Activated naive CD4-positive, alpha-beta T cell treated with anti-CD3 and anti-CD28 coated beads, Interleukin-2, amount 50 U/mL, for 24 hours (primary cell): ENCODE data around the gene TAF10.

Experiments used
- H3K27ac Mint-ChIP-seq: one replicate; pipeline ENCODE4 v1.8.0; 2021; ENCODE audit warnings: mild to moderate bottlenecking, mixed read lengths
- H3K27me3 Mint-ChIP-seq: one replicate; pipeline ENCODE4 v1.8.0; 2021; ENCODE audit warnings: mixed read lengths
- H3K36me3 Mint-ChIP-seq: one replicate; pipeline ENCODE4 v1.8.0; 2021; ENCODE audit warnings: mixed read lengths
- H3K4me1 Mint-ChIP-seq: one replicate; pipeline ENCODE4 v1.8.0; 2021; ENCODE audit warnings: mixed read lengths
- H3K4me3 Mint-ChIP-seq: one replicate; pipeline ENCODE4 v1.8.0; 2021; ENCODE audit warnings: mild to moderate bottlenecking, mixed read lengths
- H3K9me3 Mint-ChIP-seq: one replicate; pipeline ENCODE4 v1.8.0; 2021; ENCODE audit warnings: mixed read lengths

Gene TAF10

DNA sequence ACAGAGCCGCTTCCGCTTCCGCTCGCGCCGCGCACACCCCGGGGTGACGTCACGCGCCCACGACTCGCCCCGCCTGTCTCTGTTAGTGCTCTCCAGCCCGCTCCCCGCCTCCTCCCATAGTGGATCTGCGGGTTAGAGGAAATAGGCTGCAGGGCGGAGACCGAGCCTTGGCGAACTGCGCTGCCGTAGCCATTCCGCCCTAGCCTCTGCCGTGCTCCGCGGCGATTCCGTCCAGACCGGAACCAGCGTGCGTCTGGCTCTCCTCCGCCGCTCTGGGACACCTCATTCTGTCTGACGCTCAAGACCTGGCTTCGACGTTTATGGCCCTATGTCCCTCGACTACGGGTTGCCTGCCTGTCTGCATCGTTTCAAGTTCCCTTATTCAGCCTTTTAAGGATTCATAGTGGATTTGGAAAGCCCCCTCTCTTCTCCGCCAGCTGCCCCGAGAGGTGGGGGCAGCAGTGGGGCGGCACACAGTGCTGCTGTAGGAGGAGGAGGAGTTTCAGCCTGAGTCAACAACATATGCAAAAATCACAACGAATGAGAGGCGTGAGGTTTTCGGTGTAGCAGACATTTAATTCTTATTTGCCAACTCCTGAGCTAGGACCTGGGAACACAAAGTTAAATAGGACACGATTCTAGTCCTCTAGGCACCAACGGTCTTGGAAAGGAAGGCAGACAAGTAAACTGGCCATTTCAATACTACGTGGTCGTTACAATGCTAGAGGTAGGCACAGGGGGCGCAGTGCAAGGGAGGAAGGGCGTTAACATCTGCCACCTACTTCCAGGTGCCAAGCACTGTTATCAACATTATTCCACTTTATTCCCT, at the start of gene TAF10:
TSS of gene TAF10 (minus strand) at position 4 of the 829 bp plus-strand sequence. CDS start 27 bp downstream, outside the sequence.
- H3K27me3 Mint-ChIP-seq = no peaks in the 10 kb centered on the region
- H3K36me3 Mint-ChIP-seq = peaks cover 20% of the 10 kb centered on the region
- peak within 1 kb of the TSS; percentile 93 for H3K27ac Mint-ChIP-seq
- H3K4me3 Mint-ChIP-seq = peak within 1 kb of the TSS; percentile 97
- H3K4me1 Mint-ChIP-seq = peaks cover 46% of the 10 kb centered on the region
- H3K9me3 Mint-ChIP-seq = no peaks in the 10 kb centered on the region

GRCh38 chr11:6660712-6661111, 48.7 kb upstream of the TAF10 start:
- no peaks in the 10 kb centered on the region for H3K9me3 Mint-ChIP-seq
- no peak overlapping the region for H3K27ac Mint-ChIP-seq
- no peaks in the 10 kb centered on the region for H3K36me3 Mint-ChIP-seq
- no peak overlapping the region for H3K4me3 Mint-ChIP-seq
- no peaks in the 10 kb centered on the region for H3K27me3 Mint-ChIP-seq
- H3K4me1 Mint-ChIP-seq = peaks cover 23% of the 10 kb centered on the region

GRCh38 chr11:6658647-6659046, 46.6 kb upstream of the TAF10 start:
- Mint-ChIP-seq H3K36me3 (no peaks in the 10 kb centered on the region), H3K4me1 (peaks cover 16% of the 10 kb centered on the region), H3K27ac (no peak overlapping the region), H3K27me3 (no peaks in the 10 kb centered on the region), H3K4me3 (no peak overlapping the region), H3K9me3 (no peaks in the 10 kb centered on the region)

DNA sequence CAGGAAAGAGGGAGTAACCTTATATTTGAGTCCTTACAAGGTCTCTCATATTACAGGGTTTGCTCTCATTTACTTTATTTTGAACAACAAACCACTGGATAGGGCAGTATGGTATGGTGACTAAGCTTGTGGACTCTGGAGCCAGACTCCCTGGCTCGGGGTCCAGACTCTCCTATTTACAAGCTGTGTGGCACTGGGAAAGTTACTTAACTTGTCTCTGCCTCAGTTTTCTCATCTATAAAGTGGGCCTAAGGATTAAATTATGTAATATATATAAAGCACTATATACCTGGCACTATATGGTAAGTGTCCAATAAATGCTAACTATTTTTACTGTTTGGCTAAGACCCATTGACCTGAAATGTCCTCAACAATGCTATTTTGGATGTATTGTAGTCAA, 45.3 kb upstream of the TAF10 start:
- Mint-ChIP-seq H3K36me3 (no peaks in the 10 kb centered on the region), H3K4me1 (peaks cover 9% of the 10 kb centered on the region), H3K27me3 (no peaks in the 10 kb centered on the region), H3K4me3 (no peak overlapping the region), H3K9me3 (no peaks in the 10 kb centered on the region), H3K27ac (peak overlapping the region; percentile 48)

GRCh38 chr11:6656936-6657335, 44.9 kb upstream of the TAF10 start:
- H3K4me3 Mint-ChIP-seq = peak overlapping the region; percentile 53
- H3K27ac Mint-ChIP-seq = peak overlapping the region; percentile 48
- no peaks in the 10 kb centered on the region for H3K27me3 Mint-ChIP-seq
- no peaks in the 10 kb centered on the region for H3K36me3 Mint-ChIP-seq
- peaks cover 9% of the 10 kb centered on the region for H3K4me1 Mint-ChIP-seq
- H3K9me3 Mint-ChIP-seq = no peaks in the 10 kb centered on the region

DNA sequence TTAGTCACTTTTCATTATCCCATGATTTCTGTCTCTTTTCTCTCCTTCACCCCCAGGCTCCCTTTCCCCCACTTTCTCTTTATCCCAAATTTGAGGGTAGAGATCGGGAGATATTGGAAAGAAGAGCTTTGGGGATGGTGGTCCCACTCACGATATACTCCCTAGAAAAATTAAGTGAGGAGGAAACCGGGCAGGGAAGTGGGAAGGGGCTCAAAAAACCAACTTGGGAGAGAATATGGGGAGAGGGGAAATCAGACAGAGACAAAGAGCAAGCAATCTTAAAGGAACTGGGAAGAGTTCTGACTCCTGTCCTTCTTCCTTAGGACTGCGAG, 44.5 kb upstream of the TAF10 start:
- H3K4me3 Mint-ChIP-seq = peak overlapping the region; percentile 53
- H3K36me3 Mint-ChIP-seq = no peaks in the 10 kb centered on the region
- peak overlapping the region; percentile 31 for H3K27ac Mint-ChIP-seq
- no peaks in the 10 kb centered on the region for H3K9me3 Mint-ChIP-seq
- no peaks in the 10 kb centered on the region for H3K27me3 Mint-ChIP-seq
- H3K4me1 Mint-ChIP-seq = peaks cover 9% of the 10 kb centered on the region

DNA sequence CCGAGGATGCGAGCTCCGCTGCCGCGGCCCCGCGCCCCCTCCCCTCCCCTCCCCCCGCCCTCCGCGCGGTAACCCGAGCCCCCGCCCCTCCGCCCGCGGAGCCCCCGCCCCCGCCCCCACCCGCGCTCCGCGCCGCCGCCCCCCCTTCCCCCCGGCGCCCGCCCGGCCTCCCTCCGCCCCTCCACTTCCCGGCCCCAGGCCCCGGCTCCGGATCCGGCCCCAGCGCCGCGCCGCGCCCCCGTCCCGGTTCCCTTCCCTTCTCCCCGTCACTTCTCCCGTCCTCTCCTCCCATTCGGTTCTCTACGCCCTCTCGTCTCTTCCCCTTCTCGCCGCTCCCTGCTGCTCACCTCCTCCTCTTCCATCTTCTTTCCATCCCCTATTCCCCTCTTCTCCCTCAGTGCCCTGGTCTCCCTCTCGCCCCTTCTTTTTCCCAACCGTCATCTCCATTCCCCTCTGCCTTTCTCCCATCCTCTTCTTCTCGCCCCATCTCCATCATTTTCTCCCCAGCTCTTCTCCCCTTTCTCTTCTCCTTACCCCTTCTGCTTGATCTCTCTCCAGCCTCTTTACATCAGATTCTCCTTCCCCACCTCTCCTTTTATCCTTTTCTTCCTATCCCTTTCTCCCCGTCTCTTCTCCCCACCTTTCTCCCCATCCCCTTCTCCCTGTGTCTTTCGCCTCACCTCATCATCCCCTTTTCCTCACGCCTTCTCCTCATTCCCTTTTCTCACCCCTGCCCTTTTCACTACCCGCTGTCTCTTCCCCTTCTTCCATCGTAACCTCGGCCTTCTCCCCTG, 44.0 kb upstream of the TAF10 start, which contains the start of gene DCHS1:
TSS of gene DCHS1 (minus strand) at position 20 of the 794 bp plus-strand sequence. CDS start 14,196 bp downstream, outside the sequence.
- Mint-ChIP-seq H3K9me3 (no peaks in the 10 kb centered on the region), H3K36me3 (no peaks in the 10 kb centered on the region), H3K27me3 (no peaks in the 10 kb centered on the region), H3K4me1 (peaks cover 9% of the 10 kb centered on the region), H3K27ac (peak within 1 kb of the TSS; percentile 31), H3K4me3 (peak within 1 kb of the TSS; percentile 53)

- no peaks in the 10 kb centered on the region for H3K9me3 Mint-ChIP-seq
- no peak overlapping the region for H3K27ac Mint-ChIP-seq
- H3K36me3 Mint-ChIP-seq = no peaks in the 10 kb centered on the region
- H3K4me1 Mint-ChIP-seq = peaks cover 9% of the 10 kb centered on the region
- H3K27me3 Mint-ChIP-seq = no peaks in the 10 kb centered on the region
- H3K4me3 Mint-ChIP-seq = no peak overlapping the region
These were observed 43.2 kb upstream of the TAF10 start for GRCh38 chr11:6655020-6655789.

- no peaks in the 10 kb centered on the region for H3K27me3 Mint-ChIP-seq
These were observed 42.4 kb upstream of the TAF10 start for GRCh38 chr11:6654281-6655019.

GRCh38 chr11:6653656-6654055, 41.6 kb upstream of the TAF10 start:
- no peaks in the 10 kb centered on the region for H3K27me3 Mint-ChIP-seq
- peaks cover 9% of the 10 kb centered on the region for H3K4me1 Mint-ChIP-seq
- no peak overlapping the region for H3K4me3 Mint-ChIP-seq

More at GRCh38 chr11:6654281-6655019, 42.4 kb upstream of the TAF10 start:
- peaks cover 9% of the 10 kb centered on the region for H3K4me1 Mint-ChIP-seq
- H3K9me3 Mint-ChIP-seq = no peaks in the 10 kb centered on the region
- no peaks in the 10 kb centered on the region for H3K36me3 Mint-ChIP-seq
- H3K4me3 Mint-ChIP-seq = no peak overlapping the region
- H3K27ac Mint-ChIP-seq = no peak overlapping the region

GRCh38 chr11:6653097-6653496, 41.1 kb upstream of the TAF10 start:
- no peak overlapping the region for H3K4me3 Mint-ChIP-seq
- H3K9me3 Mint-ChIP-seq = no peaks in the 10 kb centered on the region
- peaks cover 9% of the 10 kb centered on the region for H3K4me1 Mint-ChIP-seq
- no peak overlapping the region for H3K27ac Mint-ChIP-seq
- H3K36me3 Mint-ChIP-seq = no peaks in the 10 kb centered on the region
- no peaks in the 10 kb centered on the region for H3K27me3 Mint-ChIP-seq

More at GRCh38 chr11:6653656-6654055, 41.6 kb upstream of the TAF10 start:
- Mint-ChIP-seq H3K27ac (no peak overlapping the region), H3K36me3 (no peaks in the 10 kb centered on the region), H3K9me3 (no peaks in the 10 kb centered on the region)

- peaks cover 9% of the 10 kb centered on the region for H3K4me1 Mint-ChIP-seq
- H3K9me3 Mint-ChIP-seq = no peaks in the 10 kb centered on the region
- H3K27ac Mint-ChIP-seq = no peak overlapping the region
- no peaks in the 10 kb centered on the region for H3K36me3 Mint-ChIP-seq
- no peaks in the 10 kb centered on the region for H3K27me3 Mint-ChIP-seq
- H3K4me3 Mint-ChIP-seq = no peak overlapping the region
These were observed 40.2 kb upstream of the TAF10 start for GRCh38 chr11:6652182-6652581.

GRCh38 chr11:6650980-6651379, 39.0 kb upstream of the TAF10 start:
- H3K4me1 Mint-ChIP-seq = peaks cover under 1% of the 10 kb centered on the region
- no peak overlapping the region for H3K27ac Mint-ChIP-seq
- no peaks in the 10 kb centered on the region for H3K36me3 Mint-ChIP-seq
- no peak overlapping the region for H3K4me3 Mint-ChIP-seq
- no peaks in the 10 kb centered on the region for H3K27me3 Mint-ChIP-seq
- H3K9me3 Mint-ChIP-seq = no peaks in the 10 kb centered on the region

DNA sequence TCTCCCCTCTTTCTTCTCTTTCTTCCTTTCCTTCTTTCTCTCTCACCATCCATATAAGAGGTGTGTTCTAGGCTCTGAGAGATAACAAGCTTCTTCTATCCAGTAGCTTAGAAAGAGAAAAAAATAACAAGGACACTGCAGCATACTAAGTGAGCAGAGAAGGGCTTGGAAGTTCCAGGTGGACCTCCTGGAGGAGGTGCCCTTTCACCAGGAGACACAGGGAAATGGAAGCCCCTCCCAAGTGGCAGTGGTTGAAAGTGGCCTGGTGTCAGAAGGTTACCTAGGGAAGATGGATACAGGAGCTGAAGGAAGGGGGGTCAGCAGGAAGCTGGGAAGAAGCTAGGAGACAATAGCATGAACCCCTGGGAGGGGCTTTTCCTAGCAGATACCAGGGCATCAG, 38.1 kb upstream of the TAF10 start:
- H3K27ac Mint-ChIP-seq = no peak overlapping the region

DNA sequence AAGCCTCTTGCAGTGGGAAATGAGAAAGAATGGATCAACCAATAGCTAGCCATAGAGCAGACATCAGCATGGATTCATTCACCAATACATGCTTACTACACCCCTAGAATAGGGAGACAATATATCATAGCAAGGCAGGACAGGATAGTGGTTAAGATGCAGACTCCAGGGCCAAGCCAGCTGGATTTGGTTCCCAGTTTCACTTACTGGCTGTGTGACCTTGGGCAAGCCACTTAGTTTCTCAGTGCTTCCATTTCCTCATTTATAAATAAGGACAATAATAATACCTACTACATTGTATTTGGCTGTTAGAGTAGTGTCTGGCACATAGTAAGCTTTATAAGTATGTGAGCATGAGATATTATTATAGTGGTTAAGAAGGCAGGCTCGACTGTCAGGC, 36.5 kb upstream of the TAF10 start:
- no peak overlapping the region for H3K27ac Mint-ChIP-seq
- H3K4me3 Mint-ChIP-seq = no peak overlapping the region
- no peaks in the 10 kb centered on the region for H3K4me1 Mint-ChIP-seq
- H3K27me3 Mint-ChIP-seq = no peaks in the 10 kb centered on the region
- no peaks in the 10 kb centered on the region for H3K36me3 Mint-ChIP-seq
- no peaks in the 10 kb centered on the region for H3K9me3 Mint-ChIP-seq

More for the DNA sequence above, 38.1 kb upstream of the TAF10 start:
- Mint-ChIP-seq H3K4me1 (no peaks in the 10 kb centered on the region), H3K36me3 (no peaks in the 10 kb centered on the region), H3K9me3 (no peaks in the 10 kb centered on the region), H3K4me3 (no peak overlapping the region), H3K27me3 (no peaks in the 10 kb centered on the region)
